Measurements from ENCODE around the gene RSRC1. TPM values are rescaled to one million over a fixed set of nuclear protein-coding genes. Genes with fewer than 3 reads are reported as not detected.

The RSRC1 gene
- total and polyA plus RNA-seq, 4 experiments from 2014 or later, result 23.4 to 35.7 (median 33.7) TPM

DNA sequence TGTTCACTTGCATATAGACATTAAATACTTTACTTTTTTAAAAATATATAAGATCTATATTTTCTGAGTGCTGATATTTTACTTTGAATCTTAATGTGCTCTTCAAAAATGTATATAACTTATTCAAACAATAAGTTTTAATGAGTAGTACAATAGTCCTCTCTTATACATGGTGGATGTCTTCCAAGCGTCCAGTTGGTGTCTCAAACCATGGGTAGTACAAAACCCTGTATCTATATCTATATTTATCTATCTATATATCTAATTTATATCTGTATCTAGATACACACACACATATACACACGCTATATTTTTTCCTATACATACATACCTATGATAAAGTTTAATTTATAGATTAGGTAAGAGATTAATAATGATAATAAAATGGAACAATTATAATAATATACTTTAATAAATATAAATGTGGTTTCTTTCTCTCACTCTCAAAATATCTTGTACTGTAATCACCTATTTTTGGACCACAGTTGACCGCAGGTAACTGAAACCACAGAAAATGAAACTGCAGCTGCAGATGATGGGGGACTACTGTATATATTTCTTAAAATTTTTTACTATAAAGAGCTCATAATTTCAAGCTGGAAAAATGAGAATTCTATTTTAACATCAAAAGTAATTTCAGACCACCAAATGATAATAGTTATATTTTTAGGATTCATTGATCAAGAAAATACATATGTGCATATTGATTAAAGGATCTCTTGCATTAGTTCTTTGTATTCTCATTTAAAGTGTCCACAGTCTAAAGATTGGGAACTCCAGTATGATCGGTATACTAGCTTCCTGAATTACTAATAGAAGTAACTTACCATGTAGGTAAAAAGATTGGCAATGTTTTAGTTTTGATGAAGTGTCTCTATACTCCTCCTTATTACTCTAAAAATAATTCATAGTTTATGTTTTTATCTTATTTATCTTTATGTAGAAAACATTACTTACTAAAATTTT, 246.0 kb downstream of the RSRC1 start:
- no peaks in the 10 kb centered on the region for H3K9me3 ChIP-seq (ENCODE audit: control insufficient read depth in 1 of 2, low read length in 2 of 2)
- CTCF ChIA-PET (ENCODE audit: partially characterized antibody), result no interaction called here

DNA sequence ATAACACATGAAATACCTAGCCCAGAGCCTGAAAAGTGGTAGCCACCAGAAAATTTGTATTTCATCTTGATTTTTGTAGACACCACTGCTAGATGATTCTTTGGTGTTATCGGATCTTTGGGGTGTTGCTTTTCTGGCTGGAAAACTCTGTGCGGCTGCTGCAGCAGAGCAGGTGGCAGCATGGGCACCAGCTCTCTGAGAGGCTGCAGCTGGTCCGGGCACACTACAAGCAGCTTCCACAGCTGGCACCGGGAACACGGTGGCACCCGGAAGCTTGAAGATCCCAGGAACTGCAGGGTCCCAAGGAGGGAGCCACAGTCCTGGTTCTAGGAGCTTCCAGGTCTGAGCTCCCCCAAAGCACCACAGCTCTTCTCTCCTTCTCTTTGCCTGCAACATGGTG, 249.4 kb downstream of the RSRC1 start:
- peaks cover 16 to 34% of the 10 kb centered on the region in 2 donors for H3K36me3 Mint-ChIP-seq
- Histone ChIP-seq H3K4me3 (ENCODE audit: low read length in 2 of 2) (no peak overlapping the region), H3K27ac (ENCODE audit: low read depth, low read length) (no peak overlapping the region), H3K4me1 (ENCODE audit: insufficient read depth, low read length) (no peaks in the 10 kb centered on the region), H3K36me3 (ENCODE audit: insufficient read depth, low read length) (no peaks in the 10 kb centered on the region), H3K9me3 (ENCODE audit: control insufficient read depth in 1 of 2, low read length in 2 of 2) (no peaks in the 10 kb centered on the region), H3K27me3 (ENCODE audit: insufficient read depth, low read length) (no peaks in the 10 kb centered on the region)
- peaks cover 0 to 10% (median 4%) of the 10 kb centered on the region in 8 donors for H3K9me3 Mint-ChIP-seq
- no peak overlapping the region for H3K27ac Mint-ChIP-seq
- CTCF ChIA-PET (ENCODE audit: partially characterized antibody), result interaction anchor here (0.5 kb wide), 1 partner anchor 741 kb away, joined by 3 read pairs; no protein-coding TSS in a partner anchor
- POLR2A ChIA-PET (ENCODE audit: partially characterized antibody), result no interaction called here
- no peaks in the 10 kb centered on the region for H3K4me1 Mint-ChIP-seq
- intact Hi-C loops (cut with micrococcal nuclease), result no loop called here
- no peak overlapping the region for H3K4me3 Mint-ChIP-seq
- DNase-seq, result no peak
- no peaks in the 10 kb centered on the region for H3K27me3 Mint-ChIP-seq

More for the DNA sequence above, 246.0 kb downstream of the RSRC1 start:
- peaks cover 0 to 4% (median under 1%) of the 10 kb centered on the region in 4 donors for H3K4me1 Mint-ChIP-seq
- H3K27ac Mint-ChIP-seq, result no peak overlapping the region
- Histone ChIP-seq H3K4me1 (ENCODE audit: insufficient read depth, low read length) (no peaks in the 10 kb centered on the region), H3K4me3 (ENCODE audit: low read length in 2 of 2) (no peak overlapping the region), H3K27me3 (ENCODE audit: insufficient read depth, low read length) (no peaks in the 10 kb centered on the region), H3K36me3 (ENCODE audit: insufficient read depth, low read length) (no peaks in the 10 kb centered on the region), H3K27ac (ENCODE audit: low read depth, low read length) (no peak overlapping the region)
- peaks cover 9 to 17% of the 10 kb centered on the region in 2 donors for H3K36me3 Mint-ChIP-seq
- H3K27me3 Mint-ChIP-seq, result no peaks in the 10 kb centered on the region
- POLR2A ChIA-PET (ENCODE audit: partially characterized antibody), result no interaction called here
- peaks cover 0 to 5% (median 0%) of the 10 kb centered on the region in 8 donors for H3K9me3 Mint-ChIP-seq
- DNase-seq, result no peak
- no peak overlapping the region for H3K4me3 Mint-ChIP-seq
- intact Hi-C loops (cut with micrococcal nuclease), result no loop called here

DNA sequence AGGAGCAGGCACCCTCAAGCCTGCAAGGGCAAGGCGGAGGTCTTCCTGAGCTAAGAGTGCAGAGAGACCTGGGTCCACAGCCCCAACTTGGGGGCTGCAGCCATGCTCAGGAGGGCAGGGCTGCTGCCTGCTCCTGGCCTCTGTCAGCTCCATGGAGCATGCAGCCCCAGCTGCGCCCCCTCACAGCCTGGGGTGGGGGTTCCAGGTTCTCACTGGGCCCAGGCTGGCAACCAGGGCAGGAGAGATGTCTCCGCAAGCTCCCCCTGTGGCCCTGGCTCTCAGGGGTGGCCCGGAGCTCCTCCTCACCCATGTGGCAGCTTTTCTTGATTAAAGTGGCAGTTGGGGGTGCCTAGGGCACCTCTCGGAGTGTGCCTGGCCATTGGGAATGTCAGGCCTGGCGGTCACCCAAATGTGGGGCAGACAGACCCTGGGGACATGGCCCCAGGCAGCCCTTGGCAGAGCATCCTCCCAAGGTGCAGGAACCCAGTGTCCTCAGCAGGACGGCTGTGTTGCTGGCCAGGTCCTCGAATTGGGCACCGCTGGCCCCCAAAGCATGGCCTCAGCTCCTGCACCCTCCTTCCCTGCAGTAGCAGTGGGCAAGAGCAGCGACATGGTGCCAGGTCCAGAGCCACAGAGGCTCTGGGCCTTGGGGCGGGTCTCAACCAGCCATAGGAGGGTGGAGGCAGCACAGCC, 251.0 kb downstream of the RSRC1 start:
- CTCF ChIA-PET (ENCODE audit: partially characterized antibody), result no interaction called here
- Histone ChIP-seq H3K27me3 (ENCODE audit: insufficient read depth, low read length) (no peaks in the 10 kb centered on the region), H3K9me3 (ENCODE audit: control insufficient read depth in 1 of 2, low read length in 2 of 2) (no peaks in the 10 kb centered on the region), H3K4me1 (ENCODE audit: insufficient read depth, low read length) (no peaks in the 10 kb centered on the region), H3K36me3 (ENCODE audit: insufficient read depth, low read length) (no peaks in the 10 kb centered on the region), H3K4me3 (ENCODE audit: low read length in 2 of 2) (no peak overlapping the region), H3K27ac (ENCODE audit: low read depth, low read length) (no peak overlapping the region)
- intact Hi-C loops (cut with micrococcal nuclease), result no loop called here
- H3K27me3 Mint-ChIP-seq, result no peaks in the 10 kb centered on the region
- POLR2A ChIA-PET (ENCODE audit: partially characterized antibody), result no interaction called here
- peaks cover 0 to 14% (median 7%) of the 10 kb centered on the region in 8 donors for H3K9me3 Mint-ChIP-seq
- peaks cover 20 to 41% of the 10 kb centered on the region in 2 donors for H3K36me3 Mint-ChIP-seq
- H3K27ac Mint-ChIP-seq, result no peak overlapping the region
- H3K4me3 Mint-ChIP-seq, result no peak overlapping the region
- no peak for DNase-seq
- H3K4me1 Mint-ChIP-seq, result no peaks in the 10 kb centered on the region

GRCh38 chr3:158368271-158368670, 258.4 kb downstream of the RSRC1 start:
- intact Hi-C loops (cut with micrococcal nuclease), result no loop called here
- Mint-ChIP-seq H3K27ac (no peak overlapping the region), H3K9me3 (peaks cover 4 to 16% (median 9%) of the 10 kb centered on the region in 8 donors), H3K4me1 (peaks cover 0 to 2% (median 0%) of the 10 kb centered on the region in 4 donors), H3K36me3 (peaks cover 11 to 16% of the 10 kb centered on the region in 2 donors), H3K27me3 (no peaks in the 10 kb centered on the region), H3K4me3 (no peak overlapping the region)
- Histone ChIP-seq H3K27me3 (ENCODE audit: insufficient read depth, low read length) (no peaks in the 10 kb centered on the region), H3K27ac (ENCODE audit: low read depth, low read length) (no peak overlapping the region), H3K36me3 (ENCODE audit: insufficient read depth, low read length) (no peaks in the 10 kb centered on the region), H3K4me3 (ENCODE audit: low read length in 2 of 2) (no peak overlapping the region), H3K9me3 (ENCODE audit: control insufficient read depth in 1 of 2, low read length in 2 of 2) (no peaks in the 10 kb centered on the region), H3K4me1 (ENCODE audit: insufficient read depth, low read length) (no peaks in the 10 kb centered on the region)
- POLR2A ChIA-PET (ENCODE audit: partially characterized antibody), result no interaction called here
- DNase-seq, result no peak
- CTCF ChIA-PET (ENCODE audit: partially characterized antibody), result no interaction called here

GRCh38 chr3:158369279-158369678, 259.4 kb downstream of the RSRC1 start:
- H3K4me3 Mint-ChIP-seq, result no peak overlapping the region
- Histone ChIP-seq H3K27ac (ENCODE audit: low read depth, low read length) (no peak overlapping the region), H3K36me3 (ENCODE audit: insufficient read depth, low read length) (no peaks in the 10 kb centered on the region), H3K9me3 (ENCODE audit: control insufficient read depth in 1 of 2, low read length in 2 of 2) (no peaks in the 10 kb centered on the region), H3K4me1 (ENCODE audit: insufficient read depth, low read length) (no peaks in the 10 kb centered on the region), H3K27me3 (ENCODE audit: insufficient read depth, low read length) (no peaks in the 10 kb centered on the region), H3K4me3 (ENCODE audit: low read length in 2 of 2) (no peak overlapping the region)
- H3K27me3 Mint-ChIP-seq, result no peaks in the 10 kb centered on the region
- CTCF ChIA-PET (ENCODE audit: partially characterized antibody), result no interaction called here
- POLR2A ChIA-PET (ENCODE audit: partially characterized antibody), result no interaction called here
- intact Hi-C loops (cut with micrococcal nuclease), result no loop called here
- peaks cover 0 to 2% (median 0%) of the 10 kb centered on the region in 4 donors for H3K4me1 Mint-ChIP-seq
- peaks cover under 1 to 16% (median 9%) of the 10 kb centered on the region in 8 donors for H3K9me3 Mint-ChIP-seq
- no peak overlapping the region for H3K27ac Mint-ChIP-seq
- DNase-seq, result no peak
- peaks cover 10 to 12% of the 10 kb centered on the region in 2 donors for H3K36me3 Mint-ChIP-seq

- no peaks in the 10 kb centered on the region for H3K4me1 ChIP-seq (ENCODE audit: insufficient read depth, low read length)
- H3K9me3 Mint-ChIP-seq, result peaks cover 0 to 8% (median 0%) of the 10 kb centered on the region in 8 donors
- no peaks in the 10 kb centered on the region for H3K9me3 ChIP-seq (ENCODE audit: control insufficient read depth in 1 of 2, low read length in 2 of 2)
- H3K36me3 ChIP-seq (ENCODE audit: insufficient read depth, low read length), result no peaks in the 10 kb centered on the region
- no peak overlapping the region for H3K27ac Mint-ChIP-seq
- POLR2A ChIA-PET (ENCODE audit: partially characterized antibody), result no interaction called here
- no peak for DNase-seq
- no peak overlapping the region for H3K27ac ChIP-seq (ENCODE audit: low read depth, low read length)
- no peaks in the 10 kb centered on the region for H3K27me3 Mint-ChIP-seq
- no peak overlapping the region for H3K4me3 Mint-ChIP-seq
- CTCF ChIA-PET (ENCODE audit: partially characterized antibody), result interaction anchor here (0.7 kb wide), 1 partner anchor 66 kb away, joined by 4 read pairs; no protein-coding TSS in a partner anchor
- H3K27me3 ChIP-seq (ENCODE audit: insufficient read depth, low read length), result no peaks in the 10 kb centered on the region
- no peak overlapping the region for H3K4me3 ChIP-seq (ENCODE audit: low read length in 2 of 2)
- intact Hi-C loops (cut with micrococcal nuclease), result no loop called here
- peaks cover 0 to 5% (median 1%) of the 10 kb centered on the region in 4 donors for H3K4me1 Mint-ChIP-seq
- H3K36me3 Mint-ChIP-seq, result peaks cover 8 to 30% of the 10 kb centered on the region in 2 donors
These were observed 269.6 kb downstream of the RSRC1 start for GRCh38 chr3:158379517-158379916.

- H3K4me1 ChIP-seq (ENCODE audit: insufficient read depth, low read length), result no peaks in the 10 kb centered on the region
- Mint-ChIP-seq H3K4me1 (peaks cover 0 to 5% (median 1%) of the 10 kb centered on the region in 4 donors), H3K9me3 (peaks cover 0 to 11% (median 0%) of the 10 kb centered on the region in 8 donors), H3K4me3 (no peak overlapping the region), H3K27ac (no peak overlapping the region), H3K36me3 (peaks cover 8 to 30% of the 10 kb centered on the region in 2 donors), H3K27me3 (no peaks in the 10 kb centered on the region)
- ChIA-PET POLR2A (ENCODE audit: partially characterized antibody) (no interaction called here), CTCF (ENCODE audit: partially characterized antibody) (no interaction called here)
- no peak overlapping the region for H3K27ac ChIP-seq (ENCODE audit: low read depth, low read length)
- DNase-seq, result no peak
- intact Hi-C loops (cut with micrococcal nuclease), result no loop called here
- no peaks in the 10 kb centered on the region for H3K27me3 ChIP-seq (ENCODE audit: insufficient read depth, low read length)
- H3K4me3 ChIP-seq (ENCODE audit: low read length in 2 of 2), result no peak overlapping the region
- H3K9me3 ChIP-seq (ENCODE audit: control insufficient read depth in 1 of 2, low read length in 2 of 2), result no peaks in the 10 kb centered on the region
- no peaks in the 10 kb centered on the region for H3K36me3 ChIP-seq (ENCODE audit: insufficient read depth, low read length)
These were observed 271.5 kb downstream of the RSRC1 start for GRCh38 chr3:158381262-158381868.

Measured in CD4-positive, alpha-beta memory T cell (primary cell).